ENCODE data around the gene WSB2.

WSB2 gene

DNA sequence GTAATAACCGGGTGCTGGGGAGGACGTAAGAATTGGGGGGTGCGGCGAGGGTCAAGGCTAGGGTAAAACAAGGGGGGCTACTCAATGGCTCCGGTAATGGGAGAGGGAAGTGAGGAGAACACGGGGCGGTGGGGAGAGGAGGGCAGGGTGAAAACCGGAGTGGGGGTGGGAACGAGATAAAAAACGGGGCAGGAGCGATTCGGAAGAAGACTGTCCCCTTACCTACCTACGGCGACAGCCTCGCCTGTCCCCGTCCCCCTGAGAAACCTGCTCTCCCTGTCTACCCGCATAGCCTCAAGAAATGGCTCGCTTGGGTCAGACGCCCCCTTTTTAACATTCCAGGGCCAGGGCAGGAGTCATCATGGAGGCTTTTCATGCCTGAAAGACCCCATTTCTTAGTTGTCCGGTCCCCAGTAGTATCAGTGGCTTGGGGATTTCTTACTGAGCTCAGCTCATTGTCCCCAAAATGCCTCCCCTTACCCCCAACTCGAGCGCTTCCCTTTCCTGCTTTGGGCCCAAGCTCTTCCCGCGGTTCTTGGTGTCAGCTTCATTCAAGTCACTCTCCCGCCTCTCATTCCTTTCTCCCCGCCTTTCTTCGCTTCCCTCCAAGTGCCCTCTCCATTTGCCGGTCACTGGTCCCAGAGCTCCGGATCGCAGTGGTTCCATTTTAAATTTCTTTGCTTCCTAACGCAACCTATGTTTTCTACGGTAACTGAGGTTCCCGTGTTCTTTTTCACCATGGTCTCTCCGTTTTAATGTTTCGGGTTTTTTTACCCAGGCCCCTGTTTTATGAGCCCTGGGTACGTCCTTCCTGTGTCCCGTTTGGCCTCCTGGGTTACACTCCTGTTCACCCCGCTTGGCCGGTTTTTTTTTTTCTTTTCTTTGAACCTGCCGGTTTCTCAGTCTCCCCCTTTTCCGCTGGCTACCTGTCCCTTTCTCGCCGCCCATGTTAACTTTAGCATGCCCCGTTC, 1.2 kb upstream of the WSB2 start:
- no peak for DNase-seq

DNA sequence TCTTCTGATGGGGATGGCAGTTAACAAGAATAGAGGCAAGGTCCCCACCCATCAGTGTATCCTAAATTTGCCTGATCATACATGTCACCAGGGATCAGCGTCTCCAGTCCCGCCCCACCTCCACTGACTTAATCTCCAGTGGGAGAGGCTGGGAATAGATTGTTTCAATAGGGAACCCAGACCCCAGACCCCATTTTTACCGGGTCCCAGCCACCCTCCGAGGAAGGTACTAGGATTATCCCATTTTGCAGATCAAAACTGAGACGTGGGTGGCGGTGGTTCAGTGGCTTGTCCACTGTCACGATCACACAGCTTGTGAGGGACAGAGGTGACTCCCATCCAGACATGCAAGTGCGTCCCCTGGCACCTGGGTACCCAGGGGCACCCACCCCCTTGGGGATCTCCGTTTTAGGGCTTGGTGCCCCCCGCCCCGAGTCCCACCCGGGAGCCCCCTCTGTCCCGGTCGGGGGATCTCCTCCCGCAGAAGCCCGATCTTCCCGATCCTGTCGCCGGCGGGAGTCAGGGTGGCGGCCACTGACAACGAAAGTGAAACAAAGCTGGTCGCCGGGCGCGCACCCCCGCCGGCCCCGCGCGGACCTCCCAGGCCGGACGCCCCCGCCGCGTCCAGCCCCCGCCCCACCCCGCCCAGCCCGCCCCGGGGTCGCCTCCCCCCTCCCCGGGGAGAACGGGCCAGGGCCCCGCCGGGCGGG, 523 bp downstream of the WSB2 start:
- no peak for DNase-seq

GRCh38 chr12:118059341-118060191, 1.4 kb downstream of the WSB2 start:
- DNase-seq: no peak

DNA sequence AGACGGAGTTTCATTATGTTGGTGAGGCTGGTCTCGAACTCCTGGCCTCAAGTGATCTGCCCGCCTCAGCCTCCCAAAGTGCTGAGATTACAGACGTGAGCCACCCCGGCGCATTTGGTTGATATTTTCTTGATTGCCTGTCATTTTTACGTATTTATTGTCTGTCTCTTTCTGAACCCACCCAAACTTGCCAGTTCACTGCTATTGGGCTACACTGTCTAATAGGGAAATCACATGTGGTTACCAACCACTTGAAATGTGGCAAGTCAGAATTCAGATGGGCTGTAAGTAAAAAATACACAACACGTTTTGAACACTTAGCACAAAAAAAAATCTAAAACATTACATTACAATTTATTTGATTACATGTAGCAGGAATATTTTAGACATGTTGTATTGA, 2.1 kb downstream of the WSB2 start:
- DNase-seq: no peak

GRCh38 chr12:118058227-118058626, 2.8 kb downstream of the WSB2 start:
- DNase-seq: no peak

DNA sequence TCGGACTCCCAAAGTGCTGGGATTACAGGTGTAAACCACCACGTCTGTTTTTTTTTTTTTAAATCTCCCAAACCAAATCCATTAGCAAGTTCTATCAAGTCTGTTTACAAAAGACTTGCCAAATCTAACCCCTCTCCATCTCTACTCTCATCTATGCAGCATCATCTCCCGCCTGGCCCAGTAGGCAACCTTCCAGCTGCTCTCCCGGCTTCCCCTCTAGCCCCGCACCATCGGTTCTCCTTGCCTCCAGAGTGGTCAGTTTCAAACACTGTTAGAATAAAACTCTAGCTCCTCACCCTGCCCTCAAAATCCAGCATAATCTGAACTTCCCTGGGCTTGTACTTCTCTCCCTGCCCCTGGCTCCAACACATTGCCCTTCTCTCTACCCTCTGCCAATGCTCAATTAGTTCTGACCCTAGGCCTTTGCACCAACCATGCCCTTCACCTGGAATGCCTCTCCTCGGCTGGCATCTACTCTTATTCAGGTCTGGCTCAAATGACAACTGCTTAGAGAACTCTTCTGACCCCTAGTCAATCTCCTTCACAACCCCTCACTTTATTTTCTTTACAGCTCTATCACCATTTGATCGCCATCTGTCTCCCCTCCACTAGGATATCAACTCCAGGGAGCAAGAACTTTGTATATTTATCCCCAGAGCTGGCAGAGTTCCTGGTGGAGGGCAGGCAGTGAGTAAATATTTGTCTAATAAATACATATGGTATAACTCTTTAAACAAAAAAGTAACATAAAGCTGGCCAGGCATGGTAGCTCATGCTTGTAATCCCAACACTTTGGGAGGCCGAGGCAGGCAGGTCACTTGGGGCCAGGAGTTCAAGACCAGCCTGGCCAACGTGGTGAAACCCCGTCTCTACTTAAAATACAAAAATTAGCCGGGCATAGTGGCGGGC, 4.9 kb downstream of the WSB2 start:
- DNase-seq: no peak

DNA sequence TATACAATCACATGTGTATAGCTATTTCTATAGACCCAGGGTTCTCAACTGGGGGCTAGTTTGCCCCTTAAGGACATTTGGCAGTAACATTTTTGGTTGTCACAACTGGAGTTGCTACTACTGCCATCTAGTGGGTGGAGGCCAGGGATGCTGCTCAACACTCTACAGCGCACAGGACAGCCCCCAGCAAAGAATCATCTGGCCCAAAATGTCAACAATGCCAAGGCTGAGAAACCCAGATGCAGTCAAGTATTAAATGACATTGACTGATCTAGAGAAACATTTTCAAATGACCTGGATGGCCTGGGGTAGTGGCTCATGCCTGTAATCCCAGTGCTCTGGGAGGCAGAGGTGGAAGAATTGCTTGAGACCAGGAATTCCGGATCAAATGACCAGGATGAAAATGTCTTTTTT, 5.8 kb downstream of the WSB2 start:
- no peak for DNase-seq

DNA sequence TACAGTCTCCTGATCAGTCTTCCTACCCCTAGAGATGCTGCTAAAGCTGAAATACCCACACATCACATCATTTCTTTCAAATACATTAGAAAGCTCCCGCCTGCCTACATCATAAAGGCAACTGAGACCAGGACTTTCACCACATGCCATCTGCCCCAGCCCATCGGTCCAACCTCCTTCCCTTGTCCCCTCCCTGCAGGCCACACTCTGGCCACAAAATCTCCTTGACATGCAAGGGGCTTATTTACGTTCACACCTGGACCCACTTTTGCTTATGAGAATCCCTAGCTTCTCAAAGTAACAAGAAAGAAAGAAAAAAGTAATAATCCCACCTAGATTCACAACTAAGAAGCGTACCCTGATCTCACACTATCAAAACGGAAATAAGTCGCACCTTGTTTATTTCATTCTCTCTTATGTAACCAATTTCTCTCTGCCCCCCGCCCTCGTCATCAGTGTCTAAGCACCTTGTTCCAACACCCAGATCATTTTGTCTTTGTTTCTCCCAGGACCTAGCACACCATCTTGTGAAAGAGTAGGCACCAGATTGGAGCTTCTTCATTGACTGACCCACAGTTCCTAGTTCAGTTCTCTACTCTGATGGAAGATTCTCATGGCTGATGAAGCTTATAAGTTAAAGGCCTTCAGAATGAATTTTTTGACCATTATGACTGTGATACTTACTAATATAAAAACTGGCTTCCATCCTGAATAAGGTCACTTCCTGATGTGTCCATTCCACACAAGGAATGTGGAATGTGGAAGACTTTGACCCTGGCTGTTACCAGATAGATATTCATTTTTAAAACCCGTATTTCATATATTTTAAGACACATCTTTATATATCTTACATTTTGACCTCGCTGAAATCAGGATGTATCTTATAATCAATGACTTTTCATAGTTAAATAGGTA, 7.7 kb downstream of the WSB2 start:
- DNase-seq: no peak

- peak; percentile 90 for DNase-seq
Measured at GRCh38 chr12:118052324-118053070, 8.5 kb downstream of the WSB2 start.

DNA sequence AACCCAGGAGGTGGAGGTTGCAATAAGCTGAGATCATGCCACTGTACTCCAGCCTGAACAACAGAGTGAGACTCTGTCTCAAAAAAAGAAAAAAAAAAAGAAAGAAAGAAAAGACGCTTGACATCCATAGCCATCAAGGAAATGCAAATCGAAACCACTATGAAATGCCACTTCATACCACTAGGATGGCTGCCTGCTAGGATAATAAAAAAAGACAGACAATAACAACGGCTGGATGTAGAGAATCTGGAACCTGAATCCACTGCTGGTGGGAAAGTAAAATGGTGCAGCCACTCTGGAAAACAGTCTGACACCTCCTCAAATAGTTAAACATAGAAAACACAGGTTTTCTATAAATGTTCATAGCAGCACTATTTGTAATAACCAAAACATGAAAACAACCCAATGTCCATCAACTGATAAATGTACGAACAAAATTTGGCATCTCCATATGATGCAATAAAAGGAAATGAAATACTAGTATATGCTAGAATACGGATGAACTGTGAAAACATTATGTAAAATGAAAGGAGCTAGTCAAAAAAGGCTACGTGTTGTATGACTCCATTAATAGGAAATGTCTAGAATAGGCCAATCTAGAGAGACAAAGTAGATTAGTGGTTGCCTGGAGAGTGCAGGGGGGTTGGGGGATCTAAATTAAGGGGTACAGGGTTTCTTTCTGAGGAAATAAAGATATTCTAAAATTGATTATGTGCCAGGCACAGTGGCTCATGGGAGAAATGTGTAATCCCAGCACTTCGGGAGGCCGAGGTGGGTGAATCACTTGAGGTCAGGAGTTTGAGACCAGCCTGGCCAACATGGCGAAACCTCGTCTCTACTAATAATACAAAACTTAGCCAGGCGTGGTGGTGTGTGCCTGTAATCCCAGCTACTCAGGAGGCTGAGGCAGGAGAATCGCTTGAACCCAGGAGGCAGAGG, 9.7 kb downstream of the WSB2 start:
- DNase-seq: no peak

GRCh38 chr12:118046430-118046829, 14.5 kb downstream of the WSB2 start:
- no peak for DNase-seq

DNA sequence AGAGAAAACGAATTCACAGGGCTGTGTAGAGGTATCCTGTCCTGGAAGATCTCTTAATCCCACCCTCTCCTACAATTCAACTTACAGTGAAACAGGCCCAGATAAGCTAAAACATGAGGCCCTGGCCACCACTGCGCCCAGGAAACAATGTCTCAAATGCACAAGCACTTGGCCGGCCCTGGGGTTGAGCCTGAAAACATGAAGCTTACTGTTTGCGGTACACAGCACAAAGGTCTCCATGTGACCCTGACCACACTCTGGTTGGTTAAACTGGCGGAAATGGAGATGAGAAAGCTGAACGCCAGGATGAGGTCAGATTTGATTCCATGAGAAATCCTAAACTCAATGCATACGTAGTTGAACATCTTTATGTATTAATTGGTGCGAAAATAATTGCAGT, 16.4 kb downstream of the WSB2 start:
- no peak for DNase-seq

- DNase-seq: no peak
Measured at GRCh38 chr12:118044075-118044474, 16.9 kb downstream of the WSB2 start.

GRCh38 chr12:118042091-118042490, 18.9 kb downstream of the WSB2 start:
- no peak for DNase-seq

GRCh38 chr12:118038137-118038536, 22.8 kb downstream of the WSB2 start:
- DNase-seq: no peak

- no peak for DNase-seq
Measured at GRCh38 chr12:118036672-118037411, 24.1 kb downstream of the WSB2 start.

- DNase-seq: peak; percentile 42
Measured at GRCh38 chr12:118035190-118036041, 25.6 kb downstream of the WSB2 start.

Data from NCI-H226 (cell line).